Keratinocyte (primary cell): ENCODE measurements around the gene DEPP1. TPM values are rescaled to one million over a fixed set of nuclear protein-coding genes. Genes with fewer than 3 reads are reported as not detected.

Source experiments
- DNase-seq: peaks from one replicate; pipeline ENCODE4 v3.0.0-alpha.2; 2011; ENCODE audit warnings: low read depth, missing footprints, low spot score
- FAIRE-seq: peaks from 2 replicates; lab custom pipeline; 2011; peaks lifted over from hg19 to GRCh38; lab: Jason Lieb, UNC
- H2AFZ ChIP-seq: 2 replicates; pipeline ENCODE4 v1.6.0; 2012; ENCODE audit warnings: low read length, control low read depth, inconsistent platforms; ENCODE audit not compliant: control insufficient read depth
- H3K27ac ChIP-seq: 2 replicates; pipeline ENCODE4 v1.5.1; 2011; ENCODE audit warnings: low read length; ENCODE audit not compliant: control insufficient read depth, insufficient read depth
- H3K27me3 ChIP-seq: 3 replicates; pipeline ENCODE4 v1.6.0; 2011; ENCODE audit warnings: low read length; ENCODE audit not compliant: control insufficient read depth, insufficient read depth; ENCODE audit errors: extremely low read depth
- H3K36me3 ChIP-seq, 2 experiments: 2 replicates in 1 of 2; 3 replicates in 1 of 2; pipeline ENCODE4 v1.5.1; 2011; ENCODE audit warnings: low read length in 2 of 2, mild to moderate bottlenecking in 1 of 2; ENCODE audit not compliant: control insufficient read depth in 2 of 2, insufficient read depth in 2 of 2; ENCODE audit errors: extremely low read depth in 1 of 2
- H3K4me1 ChIP-seq: 3 replicates; pipeline ENCODE4 v1.5.1; 2011; ENCODE audit warnings: low read length; ENCODE audit not compliant: control insufficient read depth, insufficient read depth; ENCODE audit errors: extremely low read depth
- H3K4me2 ChIP-seq: 3 replicates; pipeline ENCODE4 v1.6.0; 2011; ENCODE audit warnings: low read depth, low read length; ENCODE audit not compliant: control insufficient read depth, insufficient read depth; ENCODE audit errors: extremely low read depth
- H3K4me3 ChIP-seq, 3 experiments: fragments of 200-600 bp in 1 of 3; sonication (generic) in 1 of 3; 2 replicates in 2 of 3; 3 replicates in 1 of 3; pipeline ENCODE4 v1.5.1; 2011 to 2016; ENCODE audit warnings: low read length in 3 of 3, mild to moderate bottlenecking in 3 of 3, control low read depth in 2 of 3, inconsistent platforms in 1 of 3, low read depth in 1 of 3, mixed read lengths in 1 of 3, mixed run types in 1 of 3, moderate library complexity in 1 of 3; ENCODE audit not compliant: control insufficient read depth in 2 of 3, insufficient read depth in 2 of 3; ENCODE audit errors: extremely low read depth in 1 of 3
- H3K79me2 ChIP-seq: 2 replicates; pipeline ENCODE4 v1.6.0; 2012; ENCODE audit warnings: low read length; ENCODE audit not compliant: control insufficient read depth, insufficient read depth
- H3K9ac ChIP-seq: 3 replicates; pipeline ENCODE4 v1.6.0; 2011; ENCODE audit warnings: low read length; ENCODE audit not compliant: control insufficient read depth, insufficient read depth; ENCODE audit errors: extremely low read depth
- H3K9me1 ChIP-seq: 3 replicates; pipeline ENCODE4 v1.6.0; 2011; ENCODE audit warnings: low read length; ENCODE audit not compliant: control insufficient read depth, insufficient read depth; ENCODE audit errors: extremely low read depth
- H3K9me3 ChIP-seq: 2 replicates; pipeline ENCODE4 v1.5.1; 2012; ENCODE audit warnings: low read depth, low read length; ENCODE audit not compliant: control insufficient read depth
- H4K20me1 ChIP-seq: 3 replicates; pipeline ENCODE4 v1.6.0; 2011; ENCODE audit warnings: low read length; ENCODE audit not compliant: control insufficient read depth, insufficient read depth; ENCODE audit errors: extremely low read depth
- CTCF ChIP-seq, 3 experiments: IDR thresholded peaks in 1 of 3; conservative IDR thresholded peaks in 1 of 3; optimal IDR thresholded peaks in 1 of 3; 2 replicates in 2 of 3; 3 replicates in 1 of 3; pipeline versions ENCODE3 to v1.5.1; 2011; ENCODE audit warnings: low read length in 3 of 3, mild to moderate bottlenecking in 3 of 3, moderate library complexity in 2 of 3, control low read depth in 1 of 3, inconsistent platforms in 1 of 3; ENCODE audit not compliant: insufficient read depth in 2 of 3; ENCODE audit errors: extremely low read depth in 1 of 3
- EZH2 ChIP-seq: IDR thresholded peaks from one replicate; pipeline ENCODE4 v1.6.1; 2012; ENCODE audit warnings: inconsistent platforms, mild to moderate bottlenecking, low read length, moderate library complexity
- dilution Hi-C: fragments of 300-500 bp; cut with MboI; formaldehyde crosslinking; loops from one replicate; pipeline ENCODE4 v1.7.0; 2020; ENCODE audit warnings: low sequenced_read_pairs; ENCODE audit not compliant: extremely low pct_ligation_motif_present
- polyA plus RNA-seq, 5 experiments: library from polyadenylated mRNA; depleted of rRNA in 3 of 5; stranded (reverse) in 3 of 5; stranded (forward) in 1 of 5; unstranded in 1 of 5; fragments of >200 nt; gene quantifications; 1 replicate in 1 of 5; 2 replicates in 3 of 5; 3 replicates in 1 of 5; pipeline versions ENCODE4 v1.2.1 to v1.2.3, GENCODE V29; 2011 to 2012; ENCODE audit warnings: missing spikeins in 2 of 5, low read depth in 1 of 5, low replicate concordance in 1 of 5

DEPP1 gene
- polyA plus RNA-seq, 1 donor (not counting 4 experiments of a cell fraction or from before 2014, with no cell fraction given) = 1.2 TPM

- FAIRE-seq = no peak
- no peaks in the 10 kb centered on the region for H4K20me1 ChIP-seq
- no peaks in the 10 kb centered on the region for H3K9me1 ChIP-seq
- no peak overlapping the region for H3K9ac ChIP-seq
- H3K27ac ChIP-seq = no peak overlapping the region
- H3K27me3 ChIP-seq = no peaks in the 10 kb centered on the region
- no peaks in the 10 kb centered on the region for H3K79me2 ChIP-seq
- dilution Hi-C loops = no loop called here
- no peak for DNase-seq
- H3K4me3 ChIP-seq = no peak overlapping the region
- TF ChIP-seq EZH2 = no peak
- TF ChIP-seq CTCF (optimal IDR thresholded peaks at IDR 0.05 in 1 of 3, IDR thresholded peaks at IDR 0.05 in 1 of 3, conservative IDR thresholded peaks at IDR 0.05 in 1 of 3; ENCODE audit: extremely low read depth in 1 of 3, insufficient read depth in 2 of 3, low read length in 3 of 3) = no peak
- H3K4me1 ChIP-seq = peaks cover 11% of the 10 kb centered on the region
- no peak overlapping the region for H3K4me2 ChIP-seq
- no peaks in the 10 kb centered on the region for H3K9me3 ChIP-seq
- H2AFZ ChIP-seq = no peak overlapping the region
- no peaks in the 10 kb centered on the region for H3K36me3 ChIP-seq
Observed at GRCh38 chr10:44933451-44934321, 44.9 kb downstream of the DEPP1 start.

- DNase-seq = peak; percentile 36
- Histone ChIP-seq H3K27me3 (no peaks in the 10 kb centered on the region), H3K4me2 (no peak overlapping the region), H3K27ac (no peak overlapping the region), H3K36me3 (no peaks in the 10 kb centered on the region), H3K4me1 (peaks cover 11% of the 10 kb centered on the region), H3K9me1 (no peaks in the 10 kb centered on the region), H3K9ac (no peak overlapping the region), H3K79me2 (no peaks in the 10 kb centered on the region), H3K9me3 (no peaks in the 10 kb centered on the region), H3K4me3 (no peak overlapping the region), H2AFZ (no peak overlapping the region), H4K20me1 (no peaks in the 10 kb centered on the region)
- TF ChIP-seq CTCF (optimal IDR thresholded peaks at IDR 0.05 in 1 of 3, IDR thresholded peaks at IDR 0.05 in 1 of 3, conservative IDR thresholded peaks at IDR 0.05 in 1 of 3; ENCODE audit: extremely low read depth in 1 of 3, insufficient read depth in 2 of 3, low read length in 3 of 3) = peak; percentile 96 to 99 (median 99)
- TF ChIP-seq EZH2 = no peak
- FAIRE-seq = peak; percentile 90
- dilution Hi-C loops = no loop called here
Observed at GRCh38 chr10:44932517-44933450, 45.8 kb downstream of the DEPP1 start.
